Dermis blood vessel endothelial cell (primary cell): ENCODE measurements around the gene SALL4. TPM values are rescaled to one million over a fixed set of nuclear protein-coding genes. Genes with fewer than 3 reads are reported as not detected.
"Not testable (repeated sequence)": the region's sequence is repeated elsewhere in the genome, so short reads cannot be mapped to it uniquely, and the experiment has no call there.

Source experiments
- DNase-seq: peaks from one replicate; pipeline ENCODE4 v3.0.0; 2010
- total RNA-seq: library from RNA; depleted of rRNA; stranded (reverse); fragments of >200 nt; gene quantifications from 2 replicates; pipeline ENCODE4 v1.2.3, GENCODE V29; 2014

SALL4 gene
- total RNA-seq, 1 donor from 2014 or later = under 0.01 TPM

DNA sequence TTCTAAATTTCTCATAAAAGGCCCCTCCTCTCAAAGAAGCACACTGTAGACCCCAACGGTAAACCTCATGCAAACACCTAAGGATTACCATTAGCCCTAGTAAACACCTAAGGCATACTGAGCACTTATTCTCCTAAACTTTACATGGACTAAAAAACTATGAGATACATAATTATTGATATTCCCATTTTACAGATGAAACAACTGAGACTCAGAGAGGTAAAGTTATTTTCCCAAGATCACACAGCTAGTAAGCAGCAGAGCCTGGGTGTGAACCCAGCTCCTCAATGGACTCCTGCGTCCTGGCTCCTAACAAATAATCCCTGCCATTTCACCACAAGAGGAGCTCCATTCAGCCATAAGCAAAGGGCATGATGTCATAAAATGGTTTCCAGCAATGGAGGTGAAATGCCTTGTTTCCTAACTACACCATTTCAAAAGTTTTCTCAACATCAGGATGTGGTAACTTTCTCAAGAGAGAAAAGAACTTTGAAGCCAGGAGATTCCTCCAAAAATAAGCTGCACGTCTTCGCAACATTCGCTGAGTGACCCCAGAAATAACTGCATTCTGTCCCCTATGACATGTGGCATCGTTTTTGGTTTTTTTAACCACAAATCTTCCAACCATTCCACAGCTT is 38.2 kb downstream of the SALL4 start:
- no peak for DNase-seq

- DNase-seq = peak; percentile 87
These were observed 41.3 kb downstream of the SALL4 start for GRCh38 chr20:51760905-51761546.

DNA sequence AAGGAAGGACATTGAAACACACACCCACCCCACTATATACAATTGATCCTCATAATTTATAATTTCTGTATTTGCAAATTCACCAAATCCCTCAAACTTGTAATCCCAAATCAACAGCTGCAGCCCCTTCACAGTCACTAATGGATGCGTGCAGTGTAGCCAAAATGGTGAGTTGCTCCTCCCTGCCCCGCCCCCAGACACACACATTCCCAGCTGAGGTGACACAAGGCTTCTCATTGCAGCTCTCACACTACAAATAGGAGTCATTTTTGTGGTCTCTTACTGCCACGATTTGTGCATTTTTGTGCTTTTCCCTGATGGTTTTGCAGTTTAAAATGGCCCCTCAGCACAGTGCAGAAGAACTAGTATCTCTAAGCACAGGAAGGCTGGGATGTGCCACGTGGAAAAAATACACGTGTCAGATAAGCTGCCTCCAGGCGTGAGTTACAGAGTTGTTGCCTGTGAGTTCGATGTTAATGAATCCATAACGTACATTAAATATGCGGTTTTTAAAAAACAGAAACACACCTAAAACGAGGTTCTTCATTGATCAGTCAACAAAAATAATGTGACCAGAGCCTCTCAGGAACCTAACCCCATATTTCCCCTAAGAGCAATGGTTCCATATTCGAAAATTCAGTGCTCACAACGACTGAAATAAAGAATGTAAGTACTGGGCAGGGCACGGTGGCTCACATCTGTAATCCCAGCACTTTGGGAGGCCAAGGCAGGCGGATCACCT is 42.4 kb downstream of the SALL4 start:
- no peak for DNase-seq

- DNase-seq = no peak
These were observed 43.3 kb downstream of the SALL4 start for GRCh38 chr20:51758978-51759544.

GRCh38 chr20:51757226-51757625 is 45.1 kb downstream of the SALL4 start:
- no peak for DNase-seq

GRCh38 chr20:51756653-51757052 is 45.7 kb downstream of the SALL4 start:
- DNase-seq = no peak

DNA sequence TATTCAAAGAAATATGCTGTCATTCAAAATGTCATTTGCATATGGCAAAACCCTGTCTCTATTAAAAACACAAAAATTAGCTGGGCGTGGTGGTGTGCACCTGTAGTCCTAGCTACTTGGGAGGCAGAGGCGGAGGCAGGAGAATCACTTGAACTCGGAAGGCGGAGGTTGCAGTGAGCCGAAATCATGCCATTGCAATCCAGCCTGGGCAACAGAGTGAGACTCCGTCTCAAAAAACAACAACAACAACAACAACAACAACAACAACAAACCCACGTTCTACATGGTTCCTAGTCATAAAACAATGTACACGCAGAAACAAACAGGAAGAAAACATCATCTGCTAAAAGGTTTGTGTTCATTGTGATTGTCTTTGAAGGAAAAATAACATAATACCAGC is 49.1 kb downstream of the SALL4 start:
- not testable (repeated sequence) for DNase-seq

GRCh38 chr20:51752343-51752951 is 49.9 kb downstream of the SALL4 start:
- peak; percentile 78 for DNase-seq

- DNase-seq = no peak
These were observed 51.4 kb downstream of the SALL4 start for GRCh38 chr20:51750770-51751388.

DNA sequence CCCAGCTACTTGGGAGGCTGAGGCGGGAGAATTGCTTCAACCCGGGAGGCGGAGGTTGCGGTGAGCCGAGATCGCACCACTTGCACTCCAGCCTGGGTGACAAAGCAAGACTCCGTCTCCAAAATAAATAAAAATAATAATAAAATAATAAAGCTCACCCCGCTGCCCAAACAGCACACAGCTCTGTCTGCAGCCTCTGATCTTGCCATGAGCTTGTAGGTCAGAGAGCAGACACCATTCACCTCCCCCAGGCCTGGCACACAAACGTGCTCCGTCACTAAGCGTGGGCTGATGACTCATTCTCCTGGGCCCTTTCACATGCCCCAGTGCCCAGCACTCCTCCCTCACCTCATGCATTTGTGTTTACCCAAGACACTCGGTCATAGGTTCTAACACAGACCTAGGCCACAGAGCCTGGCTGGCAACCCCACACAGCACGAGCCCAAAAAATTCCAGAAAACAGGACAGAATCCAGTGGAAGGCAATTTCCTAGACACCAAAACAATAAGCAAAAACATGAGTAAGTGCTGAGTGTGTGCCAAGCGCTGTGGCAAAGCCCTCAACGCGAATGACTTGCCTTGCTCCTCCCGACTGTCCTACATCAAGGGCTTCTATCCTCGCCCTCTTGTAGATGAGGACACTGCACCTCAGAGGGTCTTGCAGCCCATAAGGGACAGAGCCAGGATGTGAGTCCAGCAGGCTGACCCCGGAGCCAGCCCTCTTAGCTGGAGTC is 52.1 kb downstream of the SALL4 start:
- DNase-seq = peak; percentile 97

DNA sequence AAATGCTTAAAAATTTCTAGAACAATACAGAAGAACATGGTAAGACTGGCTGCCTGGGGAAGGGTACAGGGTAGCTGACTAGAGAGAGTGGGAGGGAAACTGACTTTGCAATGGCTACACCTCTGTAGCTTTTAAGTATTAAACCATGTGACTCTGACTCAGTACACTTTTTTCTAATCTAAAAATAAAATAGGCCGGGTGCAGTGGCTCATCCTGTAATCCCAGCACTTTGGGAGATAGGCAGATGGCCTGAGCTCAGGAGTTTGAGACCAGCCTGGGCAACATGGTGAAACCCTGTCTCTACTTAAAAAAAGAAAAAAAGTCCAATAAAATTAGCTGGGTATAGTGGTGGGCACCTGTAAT is 52.7 kb downstream of the SALL4 start:
- peak; percentile 45 for DNase-seq

GRCh38 chr20:51747182-51747911 is 55.0 kb downstream of the SALL4 start:
- no peak for DNase-seq

DNA sequence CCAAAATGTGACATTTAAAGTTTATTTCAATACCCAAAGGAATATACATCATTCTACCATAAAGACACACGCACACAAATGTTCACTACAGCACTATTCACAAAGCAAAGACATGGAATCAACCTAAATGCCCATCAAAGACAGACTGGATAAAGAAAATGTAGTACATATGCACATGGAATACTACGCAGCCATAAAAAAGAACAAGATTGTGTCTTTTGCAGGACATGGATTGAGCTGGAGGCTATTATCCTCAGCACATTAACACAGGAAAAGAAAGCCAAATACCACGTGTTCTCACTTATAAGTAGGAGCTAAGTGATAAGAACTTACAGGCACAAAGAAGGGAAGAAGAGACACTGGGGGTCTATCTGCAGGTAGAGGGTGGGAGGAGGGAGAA is 56.5 kb downstream of the SALL4 start:
- no peak for DNase-seq

GRCh38 chr20:51740838-51741237 is 61.5 kb downstream of the SALL4 start:
- no peak for DNase-seq

DNA sequence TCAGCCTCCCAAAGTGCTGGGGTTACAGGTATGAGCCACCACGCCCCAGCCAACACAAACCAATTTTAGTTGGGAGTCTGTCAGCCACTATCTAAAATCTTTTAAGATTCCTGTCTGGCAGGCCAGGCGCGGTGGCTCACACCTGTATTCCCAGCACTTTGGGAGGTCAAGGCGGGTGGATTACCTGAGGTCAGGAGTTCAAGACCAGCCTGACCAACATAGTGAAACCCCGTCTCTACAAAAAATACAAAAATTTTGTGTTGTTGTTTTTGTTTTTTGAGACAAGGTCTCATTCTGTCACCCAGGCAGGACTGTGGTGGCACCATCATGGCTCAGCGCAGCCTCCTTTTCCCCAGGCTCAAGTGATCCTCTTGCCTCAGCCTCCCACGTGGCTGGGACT is 62.0 kb downstream of the SALL4 start:
- not testable (repeated sequence) for DNase-seq

DNA sequence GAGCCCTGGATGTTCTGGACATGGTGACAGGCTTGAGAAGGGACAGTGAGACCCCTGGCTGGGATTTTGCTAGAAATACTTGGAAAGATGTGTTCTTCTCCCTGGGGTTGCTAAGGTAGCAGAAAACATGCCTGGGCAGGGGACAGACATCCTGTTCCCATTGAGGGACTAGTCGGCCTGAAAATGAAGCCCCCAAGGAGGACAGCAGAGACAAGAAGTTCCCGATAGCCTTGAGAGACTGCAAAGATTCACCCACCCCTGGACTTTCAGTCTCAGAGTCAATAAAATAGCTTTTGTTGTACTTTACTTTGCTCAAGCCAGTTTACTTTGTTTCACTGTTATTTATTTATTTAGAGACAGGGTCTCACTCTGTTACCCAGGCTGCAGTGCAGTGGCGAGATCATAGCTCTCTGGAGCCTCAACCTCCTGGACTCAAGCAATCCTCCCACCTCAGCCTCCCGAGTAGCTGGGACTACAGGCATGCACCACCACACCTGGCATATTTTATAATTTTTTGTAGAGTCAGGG is 62.5 kb downstream of the SALL4 start:
- DNase-seq = no peak

DNA sequence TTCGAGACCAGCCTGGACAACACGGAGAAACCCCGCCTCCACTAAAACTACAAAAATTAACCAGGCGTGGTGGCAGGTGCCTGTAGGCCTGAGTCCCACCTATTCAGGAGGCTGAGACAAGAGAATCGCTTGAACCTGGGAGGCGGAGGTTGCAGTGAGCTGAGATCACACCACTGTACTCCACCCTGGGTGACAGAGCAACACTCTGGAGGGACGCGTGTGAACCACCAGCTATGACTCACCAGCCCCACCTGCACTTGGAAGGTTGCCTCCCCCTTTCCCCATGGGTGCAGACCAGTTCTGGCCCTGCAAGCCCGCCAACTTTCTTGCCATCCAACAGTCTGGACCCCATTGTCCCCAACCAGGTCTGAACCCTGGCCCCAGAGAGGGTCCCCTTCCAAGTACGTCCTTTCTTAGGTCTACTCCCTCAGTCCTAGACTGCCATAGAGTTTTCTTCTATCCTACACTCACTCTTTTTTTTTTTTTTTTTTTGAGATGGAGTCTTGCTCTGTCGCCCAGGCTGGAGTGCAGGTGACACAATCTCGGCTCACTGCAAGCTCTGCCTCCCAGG is 63.4 kb downstream of the SALL4 start:
- DNase-seq = no peak

DNA sequence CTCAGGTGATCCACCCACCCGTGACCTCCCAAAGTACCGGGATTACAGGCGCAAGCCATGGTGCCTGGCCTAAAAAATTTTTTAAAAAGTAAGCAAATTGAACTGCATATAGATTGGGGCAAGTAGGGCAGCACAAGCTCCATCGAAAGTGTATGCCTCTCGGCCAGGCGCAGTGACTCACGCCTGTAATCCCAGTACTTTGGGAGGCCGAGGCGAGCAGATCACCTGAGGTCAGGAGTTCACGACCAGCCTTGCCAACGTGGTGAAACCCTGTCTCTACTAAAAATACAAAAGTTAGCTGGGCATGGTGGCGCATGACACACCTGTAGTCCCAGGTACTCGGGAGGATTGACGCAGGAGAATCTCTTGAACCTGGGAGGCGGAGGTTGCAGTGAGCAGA is 64.1 kb downstream of the SALL4 start:
- not testable (repeated sequence) for DNase-seq

DNA sequence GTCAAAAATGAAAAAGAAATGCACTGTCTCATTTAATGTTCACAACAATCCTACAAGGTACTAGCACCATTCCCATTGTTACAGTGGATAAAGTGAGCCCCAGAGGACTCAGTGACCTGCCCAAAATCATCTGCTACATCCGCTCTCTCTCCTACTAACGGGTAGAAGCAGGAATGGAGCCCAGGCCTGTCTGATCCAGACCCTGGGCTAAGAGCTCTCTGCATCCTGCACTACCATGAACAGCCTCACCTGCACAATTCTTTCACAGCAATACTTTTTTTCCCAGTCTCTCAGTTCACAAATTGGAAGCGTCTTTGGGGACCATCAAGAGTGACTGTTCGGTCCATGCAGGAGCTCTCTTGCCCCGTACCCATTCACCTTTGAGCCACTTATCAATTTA is 65.4 kb downstream of the SALL4 start:
- no peak for DNase-seq

DNA sequence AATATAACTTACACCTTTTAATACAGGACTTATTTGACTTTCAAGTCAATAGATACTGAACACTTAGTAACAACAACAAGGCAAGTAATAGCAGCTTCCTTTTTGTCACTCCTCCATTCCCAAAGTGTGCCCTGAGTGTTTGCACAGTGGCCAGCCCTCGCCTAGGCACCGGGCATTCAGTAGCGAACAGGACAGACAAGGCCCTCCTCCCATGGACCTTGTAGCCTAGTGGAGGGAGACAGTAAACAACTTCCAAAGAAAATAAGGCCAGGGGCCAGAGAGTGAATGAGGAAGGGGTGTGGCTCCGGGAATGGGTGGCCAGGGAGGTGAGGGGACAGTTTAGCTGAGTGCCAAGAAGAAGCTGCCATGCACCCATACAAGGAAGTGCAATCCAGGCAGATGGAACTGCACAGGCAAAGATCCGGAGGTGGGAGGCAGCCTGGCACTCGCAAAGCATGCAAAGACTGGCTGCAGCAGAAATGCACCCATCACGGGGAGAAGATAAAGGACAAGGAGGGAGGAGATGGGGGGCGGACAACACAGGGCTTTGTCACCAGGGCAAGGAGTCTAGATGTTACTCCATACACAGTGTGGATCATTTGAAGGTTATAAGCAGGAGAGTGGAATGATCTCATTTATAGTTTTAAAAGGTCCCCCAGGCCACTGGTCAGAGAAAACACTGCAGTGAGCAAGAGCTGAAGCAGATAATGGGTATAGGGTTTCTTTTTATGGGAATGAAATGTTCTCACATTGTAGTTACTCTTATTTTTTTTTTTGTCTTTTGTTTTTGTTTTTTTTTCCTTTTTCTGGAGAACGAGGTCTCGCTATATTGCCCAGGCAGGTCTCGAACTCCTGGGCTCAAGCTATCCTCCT is 66.4 kb downstream of the SALL4 start:
- DNase-seq = no peak
